Measurements from ENCODE around the gene HECA. TPM values are rescaled to one million over a fixed set of nuclear protein-coding genes. Genes with fewer than 3 reads are reported as not detected.

HECA gene
- total and polyA plus RNA-seq, 4 donors, result 2.3 to 11.1 (median 5.9) TPM

GRCh38 chr6:139194740-139195139 is 59.9 kb downstream of the HECA start:
- TF ChIP-seq SP1 (IDR thresholded peaks at IDR 0.05) (no peak), RXRA (IDR thresholded peaks at IDR 0.05) (no peak), ZBTB33 (IDR thresholded peaks at IDR 0.05) (no peak), GABPA (IDR thresholded peaks at IDR 0.05 in 1 of 2, conservative IDR thresholded peaks at IDR 0.05 in 1 of 2) (no peak), EGR1 (IDR thresholded peaks at IDR 0.05; ENCODE audit: low read depth in 2 of 2) (no peak), REST (IDR thresholded peaks at IDR 0.05) (no peak), FOXA1 (IDR thresholded peaks at IDR 0.05) (no peak), HNF4G (IDR thresholded peaks at IDR 0.05) (no peak), JUND (IDR thresholded peaks at IDR 0.05) (no peak)
- TF ChIP-seq, protein P1, sequence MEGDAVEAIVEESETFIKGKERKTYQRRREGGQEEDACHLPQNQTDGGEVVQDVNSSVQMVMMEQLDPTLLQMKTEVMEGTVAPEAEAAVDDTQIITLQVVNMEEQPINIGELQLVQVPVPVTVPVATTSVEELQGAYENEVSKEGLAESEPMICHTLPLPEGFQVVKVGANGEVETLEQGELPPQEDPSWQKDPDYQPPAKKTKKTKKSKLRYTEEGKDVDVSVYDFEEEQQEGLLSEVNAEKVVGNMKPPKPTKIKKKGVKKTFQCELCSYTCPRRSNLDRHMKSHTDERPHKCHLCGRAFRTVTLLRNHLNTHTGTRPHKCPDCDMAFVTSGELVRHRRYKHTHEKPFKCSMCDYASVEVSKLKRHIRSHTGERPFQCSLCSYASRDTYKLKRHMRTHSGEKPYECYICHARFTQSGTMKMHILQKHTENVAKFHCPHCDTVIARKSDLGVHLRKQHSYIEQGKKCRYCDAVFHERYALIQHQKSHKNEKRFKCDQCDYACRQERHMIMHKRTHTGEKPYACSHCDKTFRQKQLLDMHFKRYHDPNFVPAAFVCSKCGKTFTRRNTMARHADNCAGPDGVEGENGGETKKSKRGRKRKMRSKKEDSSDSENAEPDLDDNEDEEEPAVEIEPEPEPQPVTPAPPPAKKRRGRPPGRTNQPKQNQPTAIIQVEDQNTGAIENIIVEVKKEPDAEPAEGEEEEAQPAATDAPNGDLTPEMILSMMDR (IDR thresholded peaks at IDR 0.05; ENCODE audit: low read depth, low read length, missing input control), result no peak
- TF ChIP-seq, protein P2, sequence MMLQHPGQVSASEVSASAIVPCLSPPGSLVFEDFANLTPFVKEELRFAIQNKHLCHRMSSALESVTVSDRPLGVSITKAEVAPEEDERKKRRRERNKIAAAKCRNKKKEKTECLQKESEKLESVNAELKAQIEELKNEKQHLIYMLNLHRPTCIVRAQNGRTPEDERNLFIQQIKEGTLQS (IDR thresholded peaks at IDR 0.05), result no peak
- TF ChIP-seq, protein P3, sequence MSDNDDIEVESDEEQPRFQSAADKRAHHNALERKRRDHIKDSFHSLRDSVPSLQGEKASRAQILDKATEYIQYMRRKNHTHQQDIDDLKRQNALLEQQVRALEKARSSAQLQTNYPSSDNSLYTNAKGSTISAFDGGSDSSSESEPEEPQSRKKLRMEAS (IDR thresholded peaks at IDR 0.05), result no peak
- Histone ChIP-seq H3K27ac (ENCODE audit: low read depth in 1 of 2, low read length in 2 of 2) (no peak overlapping the region), H3K36me3 (ENCODE audit: control insufficient read depth in 4 of 4, insufficient read depth in 3 of 4, low read depth in 1 of 4, low read length in 3 of 4) (no peaks in the 10 kb centered on the region), H3K4me1 (ENCODE audit: control insufficient read depth in 4 of 4, insufficient read depth in 4 of 4, low read length in 3 of 4) (no peaks in the 10 kb centered on the region), H3K27me3 (ENCODE audit: control insufficient read depth in 4 of 4, insufficient read depth in 4 of 4, low read length in 3 of 4) (no peaks in the 10 kb centered on the region), H3K4me3 (ENCODE audit: low read depth in 1 of 3, low read length in 3 of 3) (no peak overlapping the region), H3K9ac (ENCODE audit: low read depth in 1 of 2, low read length in 2 of 2) (no peak overlapping the region), H3K9me3 (ENCODE audit: control insufficient read depth in 4 of 4, low read length in 3 of 4) (no peaks in the 10 kb centered on the region)
- DNase-seq (ENCODE audit: low spot score), result no peak
- WGBS, result 71% methylated on average over 3 of the region's 3 CpGs

DNA sequence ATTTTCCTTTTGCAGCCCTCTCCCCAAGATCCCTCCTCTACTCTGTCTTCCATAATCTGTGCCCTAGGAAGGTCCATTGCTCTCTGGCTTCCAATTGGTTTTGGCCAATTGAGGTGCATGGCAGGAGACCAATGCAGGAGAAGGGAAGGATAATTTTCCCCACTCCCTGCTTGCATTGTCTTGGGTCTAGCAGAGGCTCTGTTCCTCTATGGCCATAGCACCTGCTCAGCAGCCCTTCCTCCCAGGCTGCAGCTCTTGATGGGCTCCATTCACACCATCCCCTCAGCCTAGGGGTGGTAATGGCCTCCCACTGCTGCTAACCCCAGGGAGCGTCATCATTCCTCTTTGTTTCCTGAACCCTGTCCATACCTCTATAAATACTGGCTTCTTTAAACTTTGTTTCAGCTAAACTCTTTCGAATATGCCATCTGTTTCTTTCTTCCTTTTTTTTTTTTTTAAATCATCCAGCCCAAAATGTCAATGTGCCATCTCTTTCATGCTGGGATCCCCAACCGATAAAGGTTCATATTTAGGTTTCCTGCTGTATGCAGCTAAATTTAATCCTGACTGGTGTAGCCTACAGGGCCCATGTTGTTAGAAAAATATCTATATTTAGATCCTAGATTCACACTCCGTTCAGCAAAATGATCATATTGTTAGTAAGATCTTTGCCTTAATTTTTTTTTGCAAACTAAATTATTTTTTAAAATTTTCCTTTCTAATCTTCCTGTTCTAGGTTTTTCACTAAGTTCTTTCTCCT is 63.8 kb downstream of the HECA start:
- Histone ChIP-seq H3K9me3 (ENCODE audit: control insufficient read depth in 4 of 4, low read length in 3 of 4) (no peaks in the 10 kb centered on the region), H3K27ac (ENCODE audit: low read depth in 1 of 2, low read length in 2 of 2) (no peak overlapping the region), H3K9ac (ENCODE audit: low read depth in 1 of 2, low read length in 2 of 2) (no peak overlapping the region), H3K4me3 (ENCODE audit: low read depth in 1 of 3, low read length in 3 of 3) (no peak overlapping the region), H3K36me3 (ENCODE audit: control insufficient read depth in 4 of 4, insufficient read depth in 3 of 4, low read depth in 1 of 4, low read length in 3 of 4) (no peaks in the 10 kb centered on the region), H3K27me3 (ENCODE audit: control insufficient read depth in 4 of 4, insufficient read depth in 4 of 4, low read length in 3 of 4) (no peaks in the 10 kb centered on the region), H3K4me1 (ENCODE audit: control insufficient read depth in 4 of 4, insufficient read depth in 4 of 4, low read length in 3 of 4) (no peaks in the 10 kb centered on the region)
- no peak for TF ChIP-seq RAD21 (IDR thresholded peaks at IDR 0.05)
- TF ChIP-seq REST (IDR thresholded peaks at IDR 0.05), result no peak
- no peak for TF ChIP-seq NR2F2 (IDR thresholded peaks at IDR 0.05)
- TF ChIP-seq, protein P2 (IDR thresholded peaks at IDR 0.05), result no peak
- TF ChIP-seq JUND (IDR thresholded peaks at IDR 0.05), result no peak
- TF ChIP-seq ZBTB33 (IDR thresholded peaks at IDR 0.05), result no peak
- no peak for TF ChIP-seq HNF4A (conservative IDR thresholded peaks at IDR 0.05)
- TF ChIP-seq, protein P3 (IDR thresholded peaks at IDR 0.05), result no peak
- TF ChIP-seq FOXA1 (IDR thresholded peaks at IDR 0.05), result no peak
- 82% methylated on average over 4 of the region's 4 CpGs for WGBS
- no peak for DNase-seq (ENCODE audit: low spot score)
